NCI-H1092 treated with DMSO at 0.1 percent for 48 hours (cell line): ENCODE results near the gene FBXL7.

Source experiments
- DNase-seq: peaks from one replicate; lab custom pipeline; 2025; lab: John Stamatoyannopoulos, UW

FBXL7 gene

GRCh38 chr5:15615859-15616258, 115.9 kb downstream of the FBXL7 start:
- no peak for DNase-seq

GRCh38 chr5:15618938-15619337, 119.0 kb downstream of the FBXL7 start:
- no peak for DNase-seq

GRCh38 chr5:15620501-15620900, 120.5 kb downstream of the FBXL7 start:
- DNase-seq = no peak

GRCh38 chr5:15621094-15621493, 121.1 kb downstream of the FBXL7 start:
- DNase-seq = no peak

- no peak for DNase-seq
These were observed 123.8 kb downstream of the FBXL7 start for GRCh38 chr5:15623794-15624193.

GRCh38 chr5:15627109-15627508, 127.1 kb downstream of the FBXL7 start:
- no peak for DNase-seq

GRCh38 chr5:15627647-15628046, 127.7 kb downstream of the FBXL7 start:
- DNase-seq = no peak

- DNase-seq = no peak
These were observed 130.5 kb downstream of the FBXL7 start for GRCh38 chr5:15630441-15630840.

GRCh38 chr5:15634591-15635288, 134.8 kb downstream of the FBXL7 start:
- no peak for DNase-seq

- DNase-seq = no peak
These were observed 135.3 kb downstream of the FBXL7 start for GRCh38 chr5:15635289-15635616.

GRCh38 chr5:15637345-15637744, 137.4 kb downstream of the FBXL7 start:
- no peak for DNase-seq

GRCh38 chr5:15637886-15638285, 137.9 kb downstream of the FBXL7 start:
- no peak for DNase-seq

- DNase-seq = no peak
These were observed 138.3 kb downstream of the FBXL7 start for GRCh38 chr5:15638296-15638695.

GRCh38 chr5:15639288-15639687, 139.3 kb downstream of the FBXL7 start:
- DNase-seq = no peak

GRCh38 chr5:15640116-15640515, 140.1 kb downstream of the FBXL7 start:
- DNase-seq = no peak

GRCh38 chr5:15643731-15644130, 143.8 kb downstream of the FBXL7 start:
- DNase-seq = no peak

- DNase-seq = no peak
These were observed 145.6 kb downstream of the FBXL7 start for GRCh38 chr5:15645381-15646160.

- no peak for DNase-seq
These were observed 146.4 kb downstream of the FBXL7 start for GRCh38 chr5:15646371-15646770.

GRCh38 chr5:15647251-15647650, 147.3 kb downstream of the FBXL7 start:
- DNase-seq = no peak

- no peak for DNase-seq
These were observed 150.3 kb downstream of the FBXL7 start for GRCh38 chr5:15650266-15650665.

- DNase-seq = no peak
These were observed 154.8 kb downstream of the FBXL7 start for GRCh38 chr5:15654779-15655178.

- DNase-seq = no peak
These were observed 155.7 kb downstream of the FBXL7 start for GRCh38 chr5:15655683-15656082.

- DNase-seq = no peak
These were observed 165.0 kb downstream of the FBXL7 start for GRCh38 chr5:15664961-15665360.

GRCh38 chr5:15669826-15670225, 169.8 kb downstream of the FBXL7 start:
- no peak for DNase-seq
